Inflammatory macrophage treated with lipopolysaccharide for 4 hours (primary cell): Measurements from ENCODE around the gene PXDC1.

Source experiments
- DNase-seq: peaks from one replicate; pipeline ENCODE4 v3.0.0-alpha.2; 2020

Gene PXDC1

DNA sequence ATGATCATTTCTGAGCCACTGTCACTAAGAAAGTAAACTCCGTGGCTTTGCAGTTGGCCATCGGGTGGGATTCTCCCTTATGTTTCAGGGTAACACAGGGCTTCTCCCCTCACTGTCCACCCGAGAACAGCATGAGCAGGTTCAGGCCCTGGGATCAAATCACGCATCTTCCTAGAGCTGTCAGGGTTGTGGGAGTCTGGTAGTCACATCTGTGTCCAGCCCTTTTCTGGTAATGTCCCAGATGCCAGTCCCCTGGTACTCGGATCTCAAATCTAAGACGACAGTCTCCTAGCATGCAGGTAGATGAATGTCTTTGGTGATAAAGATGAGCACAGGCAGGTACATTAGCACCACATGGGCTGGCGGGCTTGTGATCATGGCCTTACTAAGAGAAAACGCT, 4.8 kb downstream of the PXDC1 start:
- no peak for DNase-seq

DNA sequence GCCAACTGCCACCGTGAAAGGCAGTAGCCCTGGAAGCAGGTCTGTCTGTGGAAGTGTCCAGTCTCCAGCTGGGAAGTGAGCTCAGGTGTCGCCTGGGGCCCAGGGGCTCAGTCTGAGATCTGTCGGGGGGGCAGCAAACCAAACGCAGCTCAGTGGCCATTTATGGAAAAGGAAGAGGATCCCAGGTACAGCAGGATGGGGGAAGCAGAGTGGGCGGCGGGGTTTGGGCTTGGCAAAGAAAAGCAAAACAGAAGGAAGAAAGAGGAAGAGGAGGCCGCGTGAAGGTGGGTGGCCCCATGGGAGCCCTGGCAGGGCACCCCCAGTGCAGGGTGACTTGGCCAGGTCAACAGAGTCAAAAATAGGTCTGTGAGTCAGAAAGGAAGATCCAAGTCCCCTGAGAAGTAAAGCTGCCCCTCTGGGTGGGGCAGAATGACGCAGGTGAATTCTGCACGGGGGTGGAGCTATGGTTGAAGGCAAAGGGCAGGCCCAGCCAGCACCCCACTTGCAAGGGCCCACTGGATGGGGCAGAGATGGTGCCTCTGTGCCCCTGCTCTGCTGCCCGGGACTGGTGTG, 5.3 kb downstream of the PXDC1 start:
- no peak for DNase-seq

DNA sequence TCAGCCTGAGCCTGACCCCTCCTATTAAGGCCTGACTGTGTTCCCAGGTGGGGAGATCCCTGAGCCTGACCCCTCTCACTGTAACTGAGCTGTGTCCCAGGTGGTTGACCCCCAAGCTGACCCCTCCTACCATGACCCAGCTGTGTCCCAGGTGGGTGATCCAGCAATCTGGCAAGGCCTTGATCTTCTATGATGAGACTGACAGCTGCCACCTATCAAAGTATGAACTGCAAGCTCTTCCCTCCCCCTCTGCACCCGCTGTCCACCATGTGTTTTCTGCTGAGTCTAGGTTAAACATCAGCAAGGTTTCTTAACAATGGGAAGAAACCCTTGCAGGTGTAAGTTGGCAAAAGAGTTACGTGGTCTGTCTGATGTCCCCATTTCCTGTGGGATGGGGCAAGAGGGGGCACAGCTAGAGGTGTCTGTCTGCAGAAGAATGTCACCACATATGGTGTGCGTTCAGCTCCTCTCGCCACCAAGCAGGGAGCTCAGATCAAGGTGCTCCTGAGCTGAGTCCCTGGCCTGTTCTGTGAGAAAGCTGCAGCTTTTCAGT, 5.9 kb downstream of the PXDC1 start:
- DNase-seq: no peak

DNA sequence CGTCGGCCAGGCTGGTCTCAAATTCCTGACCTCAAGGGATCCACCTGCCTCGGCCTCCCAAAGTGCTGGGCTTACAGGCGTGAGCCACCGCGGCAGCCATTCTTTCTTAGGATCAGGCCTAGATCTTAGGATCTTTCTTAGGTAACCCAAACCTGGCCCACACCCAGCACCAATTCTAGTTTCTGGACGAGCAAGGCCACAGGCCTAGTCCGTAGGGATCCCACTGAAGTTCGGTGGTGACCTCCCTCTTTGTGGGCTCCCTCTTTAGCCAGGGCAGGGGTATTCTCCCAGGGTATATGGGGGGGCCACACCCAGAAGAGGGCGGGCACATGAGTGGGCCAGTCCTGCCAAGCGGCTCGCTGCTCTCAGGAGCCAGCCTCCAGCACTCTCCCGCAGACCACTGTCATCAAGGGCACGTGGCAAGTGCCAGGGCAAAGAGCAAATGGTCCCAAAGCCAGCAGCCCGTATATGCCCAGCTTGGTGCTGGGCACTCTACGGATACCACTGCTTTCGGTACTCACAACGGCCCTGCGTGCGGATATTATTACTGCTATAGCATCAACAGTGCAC, 6.5 kb downstream of the PXDC1 start:
- no peak for DNase-seq

DNA sequence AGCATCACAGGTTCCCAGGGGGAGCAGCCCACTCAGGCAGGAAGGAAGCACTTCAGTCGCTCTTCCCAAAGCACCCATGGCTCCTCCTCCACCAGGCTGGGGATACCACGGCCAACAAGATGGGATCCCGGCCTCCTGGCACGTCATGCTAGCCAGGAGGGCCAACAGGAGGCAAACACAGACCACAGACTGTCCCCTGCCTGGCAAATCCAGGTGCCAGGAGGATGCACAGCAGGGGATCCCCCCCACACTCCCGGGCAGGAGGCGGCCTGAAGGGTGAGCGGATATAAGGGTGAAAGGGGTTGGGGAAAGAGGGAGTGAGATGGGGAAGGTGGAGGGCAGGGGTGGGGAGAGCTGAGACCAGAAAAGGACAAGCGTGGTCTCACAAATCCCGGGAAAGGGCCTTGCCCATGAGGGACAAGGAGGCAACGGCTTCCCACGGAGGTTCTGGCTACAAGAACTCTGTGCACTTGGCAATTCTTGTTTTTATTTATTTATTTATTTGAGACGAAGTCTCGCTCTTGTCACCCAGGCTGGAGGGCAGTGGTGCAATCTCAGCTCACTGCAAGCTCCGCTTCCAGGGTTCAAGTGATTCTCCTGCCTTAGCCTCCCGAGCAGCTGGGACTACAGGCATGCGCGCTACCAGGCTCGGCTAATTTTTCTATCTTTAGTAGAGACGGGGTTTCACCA, 7.2 kb downstream of the PXDC1 start:
- no peak for DNase-seq

DNA sequence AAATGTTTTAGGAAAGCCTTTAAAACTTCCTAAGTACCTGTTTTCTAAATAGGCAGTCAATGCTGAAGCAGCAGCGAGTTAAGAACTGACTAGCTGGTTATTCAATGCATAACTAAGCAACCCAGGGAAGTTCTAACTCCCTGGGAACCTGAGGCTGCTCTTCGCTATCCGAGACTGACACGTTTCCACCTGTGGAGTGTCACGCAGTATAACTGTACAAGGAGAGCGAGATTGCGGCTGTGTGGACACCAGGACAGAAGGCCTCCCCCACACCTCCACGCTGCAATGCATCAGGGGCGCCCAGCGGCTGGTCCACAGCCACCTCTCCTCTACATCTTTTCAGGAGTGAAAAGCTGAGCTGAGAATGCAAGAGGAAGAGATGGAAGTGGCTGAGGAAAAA, 8.0 kb downstream of the PXDC1 start:
- no peak for DNase-seq

DNA sequence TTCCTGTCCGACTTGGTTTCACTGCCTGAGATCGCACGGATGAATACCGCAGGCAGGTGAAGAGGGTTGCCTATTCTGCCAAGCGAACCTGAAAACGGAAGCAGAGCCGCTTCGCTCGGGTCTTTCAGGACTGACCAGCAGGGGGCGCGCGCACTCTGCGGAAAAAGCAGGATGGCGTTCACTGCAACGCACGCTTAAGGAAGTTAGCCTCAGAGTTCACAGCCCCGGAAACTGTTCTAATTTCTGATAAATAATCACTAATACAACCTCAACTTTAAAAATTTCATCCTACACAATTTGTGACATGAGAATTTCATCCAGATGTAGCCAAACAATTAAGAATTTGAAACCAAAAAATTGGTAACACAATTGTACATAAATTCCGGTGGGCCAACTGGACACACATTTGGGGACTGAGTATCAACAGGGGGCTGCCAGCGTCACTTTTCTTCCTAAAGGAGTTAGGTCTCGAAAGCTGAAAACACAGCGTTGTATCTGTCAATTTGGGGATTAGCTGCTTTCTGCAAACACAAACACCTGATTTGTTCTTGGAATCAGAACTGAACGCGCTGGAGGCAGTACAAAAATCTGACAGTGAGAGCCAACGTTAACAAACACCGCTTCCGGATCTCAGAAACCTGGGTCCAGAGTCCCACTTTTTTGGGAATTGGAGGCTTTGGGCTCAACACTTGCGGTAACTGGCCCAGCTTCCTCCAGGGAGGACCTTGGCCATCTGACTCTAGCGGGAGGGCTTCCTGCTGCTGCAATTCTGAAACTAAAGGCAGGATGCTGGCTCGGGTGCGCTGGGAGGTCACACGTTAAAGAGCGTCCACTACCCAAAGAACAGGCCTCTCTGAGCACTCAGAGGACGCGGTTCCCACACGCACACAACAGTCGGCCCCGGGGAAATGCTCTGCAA, 8.8 kb downstream of the PXDC1 start:
- DNase-seq: peak; percentile 72

DNA sequence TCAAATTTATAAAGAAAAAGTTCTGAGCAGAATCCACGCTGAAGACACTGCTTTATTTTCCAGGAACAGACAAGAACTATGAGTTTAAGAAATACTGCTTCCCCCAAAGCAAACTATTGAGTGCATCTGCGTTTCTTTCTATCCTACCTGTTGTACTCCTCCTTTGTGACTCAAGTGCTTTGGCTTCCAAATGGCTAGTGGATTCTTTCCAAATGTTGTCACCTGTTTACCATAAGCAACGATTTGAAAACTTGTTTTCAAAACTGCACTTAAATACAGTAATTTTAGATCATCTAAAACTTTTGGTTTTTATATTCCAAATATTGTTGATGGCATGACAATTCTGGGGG, 9.5 kb downstream of the PXDC1 start:
- DNase-seq: no peak

DNA sequence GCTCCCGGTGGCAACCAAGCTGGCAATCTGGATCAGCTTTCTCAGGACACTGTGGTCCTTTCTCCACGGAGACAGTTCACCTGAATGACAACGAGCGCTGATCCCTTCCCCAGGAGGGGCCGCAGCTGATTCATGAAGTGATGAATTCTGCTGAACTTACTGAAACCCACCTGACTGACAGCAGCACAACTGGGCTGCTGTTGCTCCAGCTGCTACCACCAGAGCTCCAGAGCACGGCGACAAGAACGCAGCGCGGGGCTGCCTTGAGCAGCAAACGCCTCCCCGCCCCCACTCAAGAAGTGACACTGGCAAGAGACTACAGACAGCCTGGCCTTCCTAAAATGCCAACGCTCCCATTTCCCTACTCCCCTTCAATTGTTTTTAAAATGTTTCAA, 10.0 kb downstream of the PXDC1 start:
- DNase-seq: no peak

DNA sequence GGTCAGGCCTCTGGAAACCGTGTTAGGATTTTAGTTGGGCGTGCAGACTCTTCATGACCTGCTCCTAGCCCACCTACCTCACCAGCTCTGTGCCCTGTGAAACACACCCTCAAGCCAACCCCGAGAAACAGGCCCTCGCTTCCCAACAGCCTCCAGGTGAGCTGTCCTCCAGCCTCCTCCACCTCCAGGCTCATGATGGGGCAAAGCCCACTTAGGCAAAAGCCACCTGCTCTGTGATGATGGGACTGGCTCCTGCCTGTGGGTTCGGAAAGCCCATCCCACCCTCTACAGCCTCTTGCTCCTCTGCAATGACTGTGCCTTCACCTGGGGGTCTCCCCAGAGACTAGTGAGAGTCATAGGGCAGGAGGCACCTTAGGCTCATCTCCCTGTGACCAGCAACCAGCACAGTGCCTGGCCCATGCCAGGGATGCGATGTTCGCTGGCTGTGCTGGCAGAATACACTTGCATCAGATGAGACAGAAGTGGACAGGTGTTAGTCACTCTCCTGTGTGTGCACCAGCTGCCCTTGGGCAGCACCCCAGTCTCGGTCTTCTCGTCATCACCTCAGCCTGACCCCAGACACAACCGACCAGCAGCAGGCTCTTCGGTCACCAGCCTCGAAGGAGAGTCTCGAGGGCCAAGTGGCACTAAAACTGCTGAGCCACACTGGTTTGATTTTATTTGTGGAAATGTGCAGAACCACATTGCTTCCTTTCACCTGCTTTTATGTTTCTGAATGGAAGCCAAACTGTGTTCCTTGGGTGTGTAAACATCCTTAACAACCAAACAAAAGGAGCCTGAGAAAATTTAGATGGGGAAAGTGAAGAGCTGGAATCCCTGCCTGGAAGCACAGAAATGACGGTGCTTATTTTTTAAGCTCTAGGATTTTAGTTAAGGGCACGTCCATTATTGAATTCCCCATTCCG, 10.7 kb downstream of the PXDC1 start:
- no peak for DNase-seq

DNA sequence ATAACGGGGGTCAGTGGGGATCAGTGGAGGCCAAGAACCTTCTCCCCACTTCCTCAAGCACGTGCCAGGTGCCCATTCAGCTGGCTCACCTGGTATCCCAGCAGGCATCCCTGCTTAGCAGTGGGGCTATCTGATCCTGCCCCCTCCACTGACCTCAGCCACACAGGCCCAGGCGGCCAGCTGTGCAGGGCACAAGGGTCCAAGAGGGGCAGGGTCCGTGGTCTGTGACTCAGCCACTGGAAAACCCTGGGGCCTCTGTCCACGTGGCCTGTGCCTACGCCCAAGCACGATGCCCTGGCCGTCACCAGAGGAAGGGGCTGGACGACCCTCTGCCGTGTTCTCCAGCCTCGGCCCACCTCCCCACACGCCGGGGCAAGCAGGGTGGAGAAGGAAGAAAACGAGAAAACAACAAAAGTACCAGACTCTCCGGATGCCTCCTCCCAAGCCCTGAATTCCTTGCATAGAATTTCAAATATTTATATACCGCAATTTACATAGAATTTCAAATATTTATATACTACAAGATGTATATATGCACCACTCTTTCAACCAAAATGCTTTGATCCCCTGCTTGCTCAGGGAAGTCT, 12.1 kb downstream of the PXDC1 start:
- no peak for DNase-seq

DNA sequence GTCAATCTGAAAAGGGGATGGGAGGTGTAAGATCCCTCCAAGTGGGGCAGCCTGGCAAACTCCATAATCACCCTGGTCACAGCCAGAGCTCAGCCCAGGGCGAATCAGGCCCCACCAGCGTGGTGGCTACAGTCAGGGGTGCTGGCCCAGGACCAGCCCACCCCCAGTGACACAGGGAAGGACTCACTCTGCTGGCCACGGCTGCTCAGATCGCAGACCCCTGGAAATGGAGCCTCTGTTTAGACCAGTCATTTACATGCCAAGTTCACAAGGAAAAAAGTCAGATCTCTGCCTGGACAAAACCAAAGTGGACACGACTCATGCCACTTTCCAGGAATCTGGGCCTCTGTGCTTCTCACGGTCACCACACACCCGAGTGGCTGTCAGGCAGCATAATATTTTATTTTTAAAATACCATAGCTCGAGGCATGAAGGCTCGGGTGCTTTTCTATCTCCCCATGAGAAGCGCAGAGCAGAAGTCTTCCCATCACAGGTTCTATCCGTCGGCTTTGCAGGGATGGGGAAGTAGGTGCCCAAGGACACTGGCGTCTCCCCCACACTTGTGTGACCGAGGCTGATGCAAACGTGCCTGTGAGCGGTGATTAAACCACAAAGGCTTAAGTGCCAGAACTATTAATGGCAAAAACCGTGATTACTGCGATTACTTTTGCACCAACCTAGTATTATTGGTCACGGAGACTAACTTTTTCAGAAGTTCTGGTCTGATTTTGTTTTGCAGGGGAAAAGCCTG, 13.0 kb downstream of the PXDC1 start:
- no peak for DNase-seq

DNA sequence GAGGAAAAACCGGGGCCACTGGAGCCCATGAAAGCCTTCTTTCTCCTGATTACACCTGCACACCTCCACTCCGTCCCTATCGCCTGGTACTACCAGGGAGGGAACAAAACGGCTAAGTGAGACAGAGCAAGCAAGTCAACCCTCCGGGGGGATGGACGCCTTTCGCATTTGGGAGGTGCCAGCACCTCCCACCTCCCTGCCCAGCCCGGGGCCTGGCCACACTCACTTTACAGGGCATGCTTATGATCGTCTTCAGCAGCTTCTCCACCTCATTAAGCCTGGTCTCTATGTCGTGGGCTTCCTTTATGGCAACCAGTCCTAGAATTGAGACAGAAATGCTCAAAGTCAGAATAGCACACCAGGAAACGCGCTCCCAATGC, 13.7 kb downstream of the PXDC1 start:
- DNase-seq: no peak

DNA sequence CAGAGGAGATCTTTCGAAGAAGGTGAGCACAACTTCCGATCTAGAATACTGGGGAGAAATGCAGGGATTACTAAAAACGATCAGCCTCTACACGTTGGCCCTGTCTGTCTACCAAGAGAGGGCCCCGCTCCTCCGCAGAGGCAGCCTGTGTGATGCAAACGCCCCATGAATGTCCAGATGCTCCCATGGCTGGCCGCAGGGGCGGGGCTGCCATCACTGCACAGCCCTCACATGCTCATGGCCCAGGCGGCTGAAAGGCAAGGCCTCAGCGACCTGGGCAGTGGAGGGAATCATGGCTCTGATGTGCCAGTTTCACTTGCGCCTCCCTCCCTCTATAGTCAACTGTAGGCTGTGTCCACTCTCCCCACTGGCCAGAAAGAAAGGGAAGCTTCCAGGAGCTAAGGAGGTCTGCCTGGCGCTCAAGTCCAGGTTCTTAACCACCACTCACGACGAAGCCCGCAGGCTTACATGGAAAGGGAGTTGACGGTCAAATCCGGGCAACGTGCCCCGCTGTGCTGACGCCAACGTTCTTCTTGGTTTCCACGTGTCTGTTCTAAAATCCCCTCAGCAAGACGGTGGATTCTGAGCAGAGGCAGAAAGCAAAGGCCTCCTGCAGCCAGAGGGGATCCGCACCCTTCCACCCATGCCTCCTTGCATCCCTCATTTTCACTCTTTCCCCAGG, 14.2 kb downstream of the PXDC1 start:
- no peak for DNase-seq

DNA sequence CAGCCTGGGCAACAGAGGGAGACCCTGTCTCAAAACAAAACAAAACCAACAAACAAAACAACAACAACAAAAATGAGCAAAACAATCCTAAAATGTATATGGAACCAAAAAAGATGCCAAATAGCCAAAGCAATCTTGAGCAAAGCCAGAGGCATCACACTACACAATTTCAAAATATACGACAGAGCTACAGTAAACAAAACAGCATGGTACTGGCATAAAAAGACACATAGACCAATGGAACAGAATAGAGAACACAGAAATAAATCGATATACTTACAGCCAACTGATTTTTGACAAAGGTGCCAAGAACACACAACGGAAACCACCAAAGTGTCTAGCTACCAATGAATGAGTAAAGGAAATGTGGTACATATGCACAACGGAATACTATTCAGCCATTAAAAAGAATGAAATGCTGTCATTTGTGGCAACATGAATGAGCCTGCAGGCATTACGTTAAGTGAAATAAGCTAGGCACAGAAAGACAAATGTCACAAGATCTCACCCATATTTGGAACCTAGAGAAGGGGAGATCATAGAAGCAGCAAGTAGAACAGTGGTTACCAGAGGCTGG, 16.4 kb downstream of the PXDC1 start:
- DNase-seq: no peak

DNA sequence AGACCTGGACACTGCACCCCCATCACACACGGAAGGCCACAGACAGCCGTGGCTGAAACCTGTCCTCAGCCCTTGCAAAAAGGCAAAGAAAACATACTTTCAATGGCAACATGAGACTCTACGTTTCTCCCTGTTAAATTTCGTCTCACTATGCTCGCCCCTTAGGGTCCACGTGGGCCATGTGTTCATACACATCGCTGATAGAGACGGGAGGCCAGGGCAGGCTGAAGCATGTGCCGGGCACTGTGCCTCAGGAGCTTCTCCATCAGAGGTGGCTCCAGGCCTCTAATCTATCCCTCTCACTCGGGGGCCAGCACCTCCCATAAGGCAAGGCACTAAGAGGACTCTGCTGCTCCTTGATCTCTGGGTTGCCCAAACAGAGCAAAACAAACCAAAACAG, 17.5 kb downstream of the PXDC1 start:
- DNase-seq: no peak

DNA sequence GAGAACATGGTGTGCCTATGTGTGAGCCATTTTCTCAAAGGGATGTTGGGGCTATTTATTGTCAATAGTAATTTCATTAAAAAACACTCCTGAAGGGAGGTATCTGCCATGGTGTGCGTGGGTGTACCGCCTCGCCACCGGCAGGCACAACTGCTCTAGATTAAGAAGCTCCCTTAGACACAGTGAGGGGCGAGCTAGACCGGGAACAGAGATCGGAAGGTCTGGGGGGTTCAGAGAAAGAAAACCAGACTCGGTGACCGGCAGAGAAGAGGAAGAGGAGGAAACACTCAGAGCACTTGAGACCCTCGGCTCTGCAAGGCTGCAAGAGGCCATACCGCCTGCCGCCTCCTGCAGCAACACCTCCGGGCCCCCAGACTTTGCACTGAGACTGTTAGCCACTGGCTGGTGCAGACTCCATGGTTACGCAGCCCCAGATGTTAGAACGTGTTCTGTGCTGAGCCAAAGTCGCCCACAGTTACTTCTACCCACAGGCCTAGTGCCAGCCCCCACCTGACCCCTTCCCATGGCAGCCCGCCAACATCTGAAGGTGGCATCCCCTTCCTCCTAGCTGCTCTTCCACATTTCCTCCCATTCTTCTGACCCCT, 18.1 kb downstream of the PXDC1 start:
- DNase-seq: no peak

DNA sequence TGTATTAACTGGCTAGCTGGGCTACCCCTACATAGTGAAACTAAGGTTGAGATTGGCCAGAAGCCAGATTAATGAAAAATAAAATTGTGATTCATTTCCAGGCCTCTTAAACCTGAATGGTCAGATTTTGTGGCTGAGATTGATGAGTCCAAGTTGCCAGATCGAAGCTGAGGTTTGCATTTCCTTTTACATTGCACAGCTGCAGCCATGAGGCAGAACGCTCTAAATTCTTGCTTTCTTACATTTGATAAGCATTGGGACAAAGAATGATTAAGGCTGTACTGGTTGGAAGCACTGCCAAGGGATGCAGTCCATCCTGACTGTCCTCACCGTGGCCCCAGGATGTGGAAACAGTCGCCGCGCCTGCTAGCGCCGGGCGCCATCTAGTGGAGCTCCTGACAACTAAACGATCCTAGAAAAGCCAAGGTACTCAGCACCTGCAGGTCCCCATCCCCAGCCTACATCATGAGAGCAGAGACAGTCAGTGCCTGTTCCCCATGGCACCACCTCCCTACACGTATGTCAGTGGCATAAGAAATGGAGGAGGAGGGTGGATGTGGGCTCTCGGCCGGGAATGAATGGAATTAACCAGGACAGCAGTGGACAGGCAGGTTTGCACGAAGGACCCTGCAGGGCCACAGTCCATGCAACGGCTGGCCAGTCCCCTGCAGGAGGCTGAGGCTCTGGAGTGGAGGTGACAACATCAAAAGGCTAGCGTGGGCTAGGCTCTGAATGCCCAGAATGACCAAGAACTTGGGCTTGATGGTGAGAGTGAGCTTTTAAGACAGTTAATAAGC, 19.0 kb downstream of the PXDC1 start:
- DNase-seq: peak; percentile 51

DNA sequence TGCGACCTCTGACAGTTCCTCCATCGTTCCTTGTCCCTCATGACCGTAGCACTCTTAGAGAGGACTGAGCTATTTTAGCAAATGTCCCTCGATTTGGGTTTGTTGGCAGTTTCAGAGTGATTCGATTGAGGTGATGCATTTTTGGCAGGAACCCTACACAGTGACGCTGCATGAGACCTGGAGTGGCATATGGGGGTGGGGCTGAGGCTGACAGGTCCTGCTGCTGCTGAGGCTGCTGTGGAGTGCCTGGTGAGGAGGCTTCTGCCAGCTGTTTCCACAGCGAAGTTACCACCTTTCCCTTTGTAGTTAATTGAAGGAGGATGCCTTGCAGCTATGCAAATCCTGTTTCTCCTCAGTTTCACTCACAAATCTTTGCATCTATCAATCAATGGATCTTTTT, 19.8 kb downstream of the PXDC1 start:
- no peak for DNase-seq
